Neural progenitor cell (in vitro differentiated cells): ENCODE results near the gene SSBP2.

Experiments
- EZH2 ChIP-seq: fragments of 200-600 bp; sonication (generic); IDR thresholded peaks from 2 replicates; pipeline ENCODE4 v1.6.1; 2017; ENCODE audit warnings: antibody characterized with exemption, mild to moderate bottlenecking, moderate library complexity
- TF ChIP-seq, protein P1 (sequence below): fragments of 200-600 bp; sonication (generic); IDR thresholded peaks from 2 replicates; pipeline ENCODE4 v1.5.1; 2017; ENCODE audit warnings: antibody characterized with exemption, mild to moderate bottlenecking

DNA sequence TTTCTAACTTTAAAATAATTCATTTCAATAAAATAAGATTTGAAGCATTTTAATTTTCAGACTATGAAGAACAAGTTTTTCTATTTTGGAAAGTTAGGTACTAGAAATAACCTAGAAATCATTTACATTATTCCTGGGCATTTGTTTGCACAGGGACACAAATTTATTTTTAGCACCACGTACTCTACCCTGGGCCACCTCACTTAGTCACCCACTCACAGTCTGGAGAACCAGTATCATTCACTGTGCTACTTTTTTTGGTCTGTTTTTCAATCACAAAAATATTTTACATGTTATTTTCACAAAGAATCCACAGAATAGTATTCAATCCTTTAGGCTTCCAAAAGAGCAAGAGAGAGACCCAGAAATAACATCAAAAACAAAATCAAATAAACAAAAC is 228.3 kb downstream of the SSBP2 start:
- TF ChIP-seq, protein P1, sequence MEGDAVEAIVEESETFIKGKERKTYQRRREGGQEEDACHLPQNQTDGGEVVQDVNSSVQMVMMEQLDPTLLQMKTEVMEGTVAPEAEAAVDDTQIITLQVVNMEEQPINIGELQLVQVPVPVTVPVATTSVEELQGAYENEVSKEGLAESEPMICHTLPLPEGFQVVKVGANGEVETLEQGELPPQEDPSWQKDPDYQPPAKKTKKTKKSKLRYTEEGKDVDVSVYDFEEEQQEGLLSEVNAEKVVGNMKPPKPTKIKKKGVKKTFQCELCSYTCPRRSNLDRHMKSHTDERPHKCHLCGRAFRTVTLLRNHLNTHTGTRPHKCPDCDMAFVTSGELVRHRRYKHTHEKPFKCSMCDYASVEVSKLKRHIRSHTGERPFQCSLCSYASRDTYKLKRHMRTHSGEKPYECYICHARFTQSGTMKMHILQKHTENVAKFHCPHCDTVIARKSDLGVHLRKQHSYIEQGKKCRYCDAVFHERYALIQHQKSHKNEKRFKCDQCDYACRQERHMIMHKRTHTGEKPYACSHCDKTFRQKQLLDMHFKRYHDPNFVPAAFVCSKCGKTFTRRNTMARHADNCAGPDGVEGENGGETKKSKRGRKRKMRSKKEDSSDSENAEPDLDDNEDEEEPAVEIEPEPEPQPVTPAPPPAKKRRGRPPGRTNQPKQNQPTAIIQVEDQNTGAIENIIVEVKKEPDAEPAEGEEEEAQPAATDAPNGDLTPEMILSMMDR, result no peak
- no peak for TF ChIP-seq EZH2
